ENCODE results near the gene UPK3B. TPM values are rescaled to one million over a fixed set of nuclear protein-coding genes. Genes with fewer than 3 reads are reported as not detected.
A peak's percentile ranks its signal among the peaks of the same experiment; 100 is the strongest.
"Not testable (repeated sequence)": the region's sequence is repeated elsewhere in the genome, so short reads cannot be mapped to it uniquely, and the experiment has no call there.

The UPK3B gene
- polyA plus RNA-seq, 3 donors from 2014 or later: not detected

DNA sequence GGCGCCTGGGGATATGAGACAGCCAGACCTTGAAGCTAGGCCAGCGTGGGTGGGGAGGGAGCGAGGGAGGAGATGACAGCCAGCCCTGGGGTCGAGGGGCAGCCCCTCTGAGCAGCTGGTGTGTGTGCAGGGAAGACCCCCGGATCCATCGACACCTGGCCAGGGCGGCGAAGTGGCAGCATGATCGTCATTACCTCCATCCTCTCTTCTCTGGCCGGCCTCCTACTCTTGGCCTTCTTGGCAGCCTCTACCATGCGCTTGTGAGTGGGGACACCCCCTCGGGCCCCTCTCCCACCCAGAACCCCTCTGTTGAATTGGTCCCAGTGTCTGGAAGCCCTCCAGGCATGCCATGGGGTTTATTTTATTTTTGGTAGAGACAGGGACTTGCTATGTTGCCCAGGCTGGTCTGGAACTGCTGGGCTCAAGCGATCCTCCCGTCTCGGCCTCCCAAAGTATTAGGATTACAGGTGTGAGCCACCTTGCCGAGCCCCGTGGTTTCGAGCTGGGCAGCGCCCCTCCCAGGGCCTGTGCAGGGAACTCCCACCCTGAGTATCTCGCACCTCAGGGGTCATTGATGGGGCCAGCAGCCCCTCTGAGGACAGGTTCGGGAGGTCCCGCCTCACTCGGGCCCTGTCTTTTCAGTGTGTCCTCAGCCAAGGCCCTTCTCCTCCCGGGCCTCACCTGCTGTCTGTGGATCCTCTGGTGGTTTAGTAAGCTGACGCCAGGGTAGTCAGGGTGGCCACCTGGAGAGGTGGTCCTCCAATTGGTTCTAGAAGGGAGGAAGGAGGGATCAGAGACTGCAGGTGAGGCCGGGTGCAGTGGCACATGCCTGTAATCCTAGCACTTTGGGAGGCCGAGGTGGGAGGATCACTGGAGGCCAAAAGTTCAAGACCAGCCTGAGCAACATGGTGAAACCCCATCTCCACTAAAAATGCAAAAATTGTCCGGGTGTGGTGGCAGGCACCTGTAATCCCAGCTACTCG, 3.8 kb downstream of the UPK3B start:
- H3K4me3 Mint-ChIP-seq: no peak overlapping the region
- DNase-seq: no peak
- no peaks in the 10 kb centered on the region for H3K9me3 Mint-ChIP-seq
- no peak overlapping the region for H3K27ac Mint-ChIP-seq
- no peaks in the 10 kb centered on the region for H3K4me1 Mint-ChIP-seq
- H3K36me3 Mint-ChIP-seq: no peaks in the 10 kb centered on the region
- peaks cover 0 to 4% (median 2%) of the 10 kb centered on the region in 3 donors for H3K27me3 Mint-ChIP-seq (ENCODE audit: low read depth in 3 of 3)

DNA sequence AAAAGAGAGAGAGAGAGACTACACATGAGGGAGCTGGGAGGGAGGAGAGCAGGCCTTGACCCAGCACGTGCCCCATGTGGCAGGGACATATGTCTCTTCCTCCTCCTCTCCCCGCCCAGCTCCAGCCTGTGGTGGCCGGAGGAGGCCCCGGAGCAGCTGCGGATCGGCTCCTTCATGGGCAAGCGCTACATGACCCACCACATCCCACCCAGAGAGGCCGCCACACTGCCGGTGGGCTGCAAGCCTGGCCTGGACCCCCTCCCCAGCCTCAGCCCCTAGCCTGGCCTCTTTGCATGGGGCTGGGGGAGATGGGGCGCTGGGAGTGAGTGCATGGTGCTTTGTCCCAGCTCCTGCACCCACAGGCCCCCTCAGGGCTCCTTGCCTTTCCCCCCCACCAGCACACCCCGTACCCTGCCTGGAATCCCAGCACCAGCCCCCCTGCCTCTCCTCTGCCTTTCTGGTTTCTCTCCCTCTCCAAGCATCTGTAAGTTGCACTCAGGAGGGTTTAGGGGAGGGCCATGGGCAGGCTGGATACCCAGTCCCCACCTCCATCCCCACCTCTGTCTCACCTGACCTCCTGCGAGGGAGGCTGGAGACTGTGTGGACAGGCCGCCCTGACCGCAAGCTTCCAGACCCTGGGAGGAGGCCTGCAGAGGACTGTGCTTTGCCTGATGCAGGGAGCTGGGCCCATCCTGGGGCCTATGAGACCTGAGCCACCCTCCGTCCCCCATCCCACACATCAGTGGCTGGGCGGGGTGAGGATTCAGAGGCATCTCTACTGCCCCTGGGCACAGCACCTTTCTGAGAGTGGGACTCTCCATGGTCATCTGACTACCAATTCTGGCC, 4.8 kb downstream of the UPK3B start:
- Mint-ChIP-seq H3K4me1 (no peaks in the 10 kb centered on the region), H3K9me3 (no peaks in the 10 kb centered on the region), H3K4me3 (no peak overlapping the region), H3K27ac (no peak overlapping the region), H3K27me3 (ENCODE audit: low read depth in 3 of 3) (peaks cover 0 to 4% (median 2%) of the 10 kb centered on the region in 3 donors), H3K36me3 (no peaks in the 10 kb centered on the region)
- DNase-seq: no peak

DNA sequence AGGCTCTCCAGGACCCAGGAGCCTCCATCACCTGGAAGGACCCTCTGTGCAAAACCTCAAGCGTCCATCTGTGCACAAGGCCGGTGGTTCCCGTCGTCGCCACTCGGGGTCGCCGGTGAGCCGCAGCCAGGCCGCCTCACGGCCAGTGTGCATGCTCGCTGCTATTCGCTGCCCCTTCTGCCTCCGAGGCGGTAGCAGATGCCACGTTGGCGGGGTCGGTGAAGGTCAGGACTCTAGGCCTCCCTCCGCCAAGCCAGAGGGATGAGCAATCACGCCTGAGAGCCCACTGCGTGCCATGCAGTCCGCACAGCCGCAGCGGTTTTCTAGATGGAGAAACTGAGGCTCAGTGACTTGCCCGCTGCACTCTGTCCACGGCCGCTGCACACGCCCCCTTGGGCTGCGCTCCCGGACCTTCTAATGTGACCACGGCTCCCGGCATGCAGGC, 5.7 kb downstream of the UPK3B start:
- H3K9me3 Mint-ChIP-seq: no peaks in the 10 kb centered on the region
- H3K27ac Mint-ChIP-seq: no peak overlapping the region
- no peaks in the 10 kb centered on the region for H3K36me3 Mint-ChIP-seq
- H3K4me1 Mint-ChIP-seq: no peaks in the 10 kb centered on the region
- no peak overlapping the region for H3K4me3 Mint-ChIP-seq
- peak in 2 of 3 donors; percentile 33 to 41 for DNase-seq
- peaks cover 0 to 4% (median 2%) of the 10 kb centered on the region in 3 donors for H3K27me3 Mint-ChIP-seq (ENCODE audit: low read depth in 3 of 3)

DNA sequence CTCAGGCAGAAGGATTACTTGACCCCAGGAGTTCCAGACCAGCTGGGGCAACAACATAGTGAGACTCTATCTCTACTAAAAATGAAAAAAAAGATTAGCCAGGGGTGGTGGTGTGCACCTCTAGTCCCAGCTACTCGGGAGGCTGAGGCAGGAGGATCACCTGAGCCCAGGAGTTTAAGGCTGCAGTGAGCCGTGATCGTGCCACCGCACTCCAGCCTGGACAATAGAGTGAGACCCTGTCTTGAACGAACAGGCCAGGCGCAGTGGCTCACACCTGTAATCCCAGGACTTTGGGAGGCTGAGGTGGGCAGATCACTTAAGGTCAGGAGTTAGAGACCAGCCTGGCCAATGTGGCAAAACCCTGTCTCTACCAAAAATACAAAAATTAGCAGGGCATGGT, 6.6 kb downstream of the UPK3B start:
- H3K27me3 Mint-ChIP-seq (ENCODE audit: low read depth in 3 of 3); H3K4me3 Mint-ChIP-seq; H3K4me1 Mint-ChIP-seq; H3K36me3 Mint-ChIP-seq; H3K9me3 Mint-ChIP-seq; H3K27ac Mint-ChIP-seq; DNase-seq: not testable (repeated sequence)

DNA sequence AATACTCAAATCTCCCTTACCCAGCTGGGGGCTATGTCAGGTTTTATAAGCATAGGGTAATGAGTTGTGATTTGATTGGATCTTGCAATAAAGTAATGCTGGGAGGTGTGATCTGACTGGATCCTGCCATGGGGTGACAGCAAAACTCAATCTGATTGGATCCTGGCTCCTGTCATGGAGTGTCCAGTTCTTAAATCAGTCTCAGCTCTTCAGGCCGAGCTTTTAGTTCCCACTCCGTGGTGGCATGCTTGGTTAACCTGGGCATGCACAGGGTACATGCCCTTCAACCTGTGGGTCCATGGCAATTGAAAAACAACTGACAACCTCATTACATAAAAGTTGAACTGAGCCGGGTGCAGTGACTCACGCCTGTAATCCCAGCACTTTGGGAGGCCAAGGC, 15.8 kb downstream of the UPK3B start:
- not testable (repeated sequence) for H3K27me3 Mint-ChIP-seq (ENCODE audit: low read depth in 3 of 3); H3K4me1 Mint-ChIP-seq; H3K4me3 Mint-ChIP-seq

DNA sequence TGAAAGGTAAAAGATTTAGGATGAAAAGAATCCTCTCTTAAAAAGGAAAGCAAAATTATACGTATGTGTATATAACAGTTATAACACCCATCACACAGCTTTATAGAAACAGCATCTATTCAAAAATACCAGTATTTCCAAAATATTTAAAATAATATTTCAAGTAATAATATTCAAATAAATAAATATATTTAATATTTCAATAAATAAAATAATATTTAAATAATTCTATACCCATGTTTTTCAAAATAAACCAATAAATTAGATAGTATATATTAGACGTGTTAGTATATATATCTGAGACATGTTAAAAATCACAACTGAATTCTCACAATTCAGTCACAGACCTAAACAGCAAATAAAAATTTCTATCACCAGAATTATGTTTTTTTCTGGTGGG, 21.3 kb downstream of the UPK3B start:
- not testable (repeated sequence) for H3K36me3 Mint-ChIP-seq; H3K4me1 Mint-ChIP-seq; DNase-seq; H3K4me3 Mint-ChIP-seq; H3K27me3 Mint-ChIP-seq (ENCODE audit: low read depth in 3 of 3); H3K27ac Mint-ChIP-seq; H3K9me3 Mint-ChIP-seq

More for the DNA sequence above, 15.8 kb downstream of the UPK3B start:
- H3K36me3 Mint-ChIP-seq, DNase-seq, H3K27ac Mint-ChIP-seq, H3K9me3 Mint-ChIP-seq: not testable (repeated sequence)

DNA sequence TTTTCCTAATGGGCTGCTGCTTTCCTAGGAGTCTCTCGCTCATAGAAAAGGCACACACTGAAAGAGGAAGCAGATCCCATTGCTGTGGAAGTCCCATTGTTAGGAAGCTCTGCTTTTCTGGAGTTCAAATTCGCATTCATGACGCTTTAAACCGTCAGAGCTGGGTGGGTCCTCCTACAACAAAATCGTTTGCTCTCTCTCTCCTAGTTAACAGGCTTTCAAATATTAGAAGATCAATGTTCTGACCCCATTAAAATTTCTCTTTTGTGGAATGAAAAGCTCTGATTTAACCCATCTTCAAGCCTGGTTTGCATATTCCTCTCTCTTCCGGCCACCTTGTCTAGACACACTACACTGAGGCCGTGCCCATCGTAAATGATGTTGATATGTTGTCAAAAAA, 32.8 kb downstream of the UPK3B start, which contains the start of gene SPDYE16:
TSS of gene SPDYE16 (minus strand) at position 101 of the 400 bp plus-strand sequence. CDS start 1,838 bp downstream, outside the sequence.
- DNase-seq; H3K4me1 Mint-ChIP-seq; H3K9me3 Mint-ChIP-seq; H3K4me3 Mint-ChIP-seq; H3K27ac Mint-ChIP-seq; H3K36me3 Mint-ChIP-seq; H3K27me3 Mint-ChIP-seq (ENCODE audit: low read depth in 3 of 3): not testable (repeated sequence)

DNA sequence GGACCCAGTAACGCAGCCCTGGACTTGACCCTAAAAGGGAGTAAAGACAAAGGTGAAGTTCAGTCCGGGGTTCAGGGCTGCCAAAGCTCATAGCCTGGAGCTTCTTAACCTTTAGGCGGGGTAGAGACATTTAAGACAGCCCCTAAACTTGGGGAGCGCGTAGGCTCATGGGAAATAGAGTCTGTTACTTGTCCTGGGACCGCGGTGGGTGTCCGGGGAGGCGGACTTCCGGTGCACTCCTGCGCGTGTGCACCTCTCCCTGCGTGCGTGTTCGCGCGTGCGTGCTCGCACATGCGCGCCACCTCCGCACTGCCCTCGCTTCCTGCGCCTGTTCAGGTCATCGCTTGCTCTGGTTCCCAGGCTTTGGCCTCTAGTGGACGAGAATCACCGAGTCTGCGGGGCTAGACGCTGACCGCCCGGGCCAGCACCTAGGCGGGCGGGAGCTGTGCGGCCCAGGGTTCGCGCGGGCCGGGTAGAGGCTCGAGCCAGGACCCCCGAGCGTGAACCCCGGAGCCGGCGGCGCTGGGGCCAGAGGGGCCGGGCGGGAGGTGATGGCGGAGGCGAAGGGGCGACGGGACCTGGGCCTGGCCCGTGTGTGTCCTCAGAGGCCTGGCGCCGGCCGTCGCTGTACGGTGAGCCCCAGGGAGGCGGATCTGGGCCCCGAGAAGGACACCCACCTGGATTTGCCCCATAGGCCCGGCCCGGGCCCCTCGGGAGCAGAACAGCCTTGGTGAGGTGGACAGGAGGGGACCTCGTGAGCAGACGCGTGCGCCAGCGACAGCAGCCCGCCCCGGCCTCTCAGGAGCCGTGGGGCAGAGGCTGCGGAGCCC, 38.9 kb downstream of the UPK3B start:
- DNase-seq: peak; percentile 82 to 86 (median 83)
- not testable (repeated sequence) for H3K36me3 Mint-ChIP-seq; H3K27me3 Mint-ChIP-seq (ENCODE audit: low read depth in 3 of 3); H3K9me3 Mint-ChIP-seq
- Mint-ChIP-seq H3K4me3 (peak overlapping the region; percentile 85 to 92 (median 91)), H3K4me1 (peaks cover 24 to 33% of the 10 kb centered on the region in 2 donors), H3K27ac (peak overlapping the region; percentile 80 to 91 (median 89))

DNA sequence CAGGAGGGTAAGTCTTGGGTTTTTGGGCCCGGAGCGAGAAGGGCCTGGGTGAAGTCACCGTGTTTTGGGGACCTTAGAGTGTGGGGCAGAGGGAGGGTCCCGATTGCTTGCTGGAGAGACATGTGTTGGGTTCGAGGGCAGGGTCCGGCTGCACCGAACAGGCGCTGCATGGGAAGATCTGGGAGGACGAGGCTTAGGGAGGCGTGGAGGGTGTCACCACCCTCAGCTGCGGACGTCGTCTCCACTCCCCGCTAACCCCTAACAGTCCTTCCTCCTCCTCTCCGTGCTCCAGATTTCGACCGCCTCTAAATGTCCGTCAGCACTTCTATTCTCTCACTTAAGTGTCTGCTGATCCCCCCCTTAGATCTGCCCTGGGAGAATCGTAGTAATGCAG, 39.5 kb downstream of the UPK3B start:
- H3K4me1 Mint-ChIP-seq: peaks cover 25 to 36% of the 10 kb centered on the region in 2 donors
- H3K9me3 Mint-ChIP-seq; H3K36me3 Mint-ChIP-seq; H3K27me3 Mint-ChIP-seq (ENCODE audit: low read depth in 3 of 3): not testable (repeated sequence)
- H3K4me3 Mint-ChIP-seq: peak overlapping the region; percentile 85 to 92 (median 91)
- peak overlapping the region; percentile 60 to 91 (median 80) for H3K27ac Mint-ChIP-seq
- peak in 1 of 3 donors; percentile 1 for DNase-seq

DNA sequence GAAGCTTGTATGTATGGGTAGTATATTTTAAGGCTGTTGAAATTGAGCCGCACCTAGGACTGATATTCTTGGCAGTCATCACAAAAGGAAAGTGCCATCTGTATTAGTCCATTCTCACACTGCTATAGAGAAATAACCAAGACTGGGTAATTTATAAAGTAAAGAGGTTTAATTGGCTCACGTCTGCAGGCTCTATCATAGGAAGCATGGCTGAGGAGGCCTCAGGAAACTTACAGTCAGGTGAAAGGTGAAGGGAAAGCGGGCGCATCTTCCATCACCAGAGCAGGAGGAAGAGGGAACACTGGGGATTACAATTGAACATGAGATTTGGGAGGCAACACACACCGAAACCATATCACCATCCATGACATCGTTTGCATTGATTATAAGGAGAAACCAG, 41.6 kb downstream of the UPK3B start:
- H3K36me3 Mint-ChIP-seq; H3K27me3 Mint-ChIP-seq (ENCODE audit: low read depth in 3 of 3); H3K4me3 Mint-ChIP-seq; H3K9me3 Mint-ChIP-seq; DNase-seq: not testable (repeated sequence)
- peak overlapping the region in 2 of 6 donors; percentile 26 to 36 for H3K27ac Mint-ChIP-seq
- H3K4me1 Mint-ChIP-seq: peaks cover 29 to 48% of the 10 kb centered on the region in 2 donors

DNA sequence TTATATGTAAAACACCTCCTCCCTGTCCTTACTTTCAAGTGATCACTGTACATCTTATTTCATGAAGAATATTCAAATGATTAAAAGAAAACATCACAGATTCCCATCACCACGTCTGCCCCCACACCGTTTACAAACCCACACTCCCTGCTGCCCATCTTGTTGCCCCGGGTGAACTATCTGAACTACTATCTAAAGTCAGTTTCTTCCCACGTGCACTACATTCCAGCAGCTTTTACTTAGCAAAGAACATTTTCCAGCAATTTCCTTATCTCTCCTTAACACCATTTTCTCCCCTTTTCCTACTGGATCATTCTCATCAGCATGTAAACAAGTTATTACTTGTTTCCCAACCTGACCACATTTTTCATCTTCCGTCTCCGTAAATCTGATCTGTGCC, 49.3 kb downstream of the UPK3B start:
- Mint-ChIP-seq H3K27ac (peak overlapping the region in 2 of 6 donors; percentile 22 to 25), H3K4me1 (peaks cover 19 to 40% of the 10 kb centered on the region in 2 donors)
- not testable (repeated sequence) for H3K9me3 Mint-ChIP-seq; H3K4me3 Mint-ChIP-seq; DNase-seq; H3K36me3 Mint-ChIP-seq; H3K27me3 Mint-ChIP-seq (ENCODE audit: low read depth in 3 of 3)

DNA sequence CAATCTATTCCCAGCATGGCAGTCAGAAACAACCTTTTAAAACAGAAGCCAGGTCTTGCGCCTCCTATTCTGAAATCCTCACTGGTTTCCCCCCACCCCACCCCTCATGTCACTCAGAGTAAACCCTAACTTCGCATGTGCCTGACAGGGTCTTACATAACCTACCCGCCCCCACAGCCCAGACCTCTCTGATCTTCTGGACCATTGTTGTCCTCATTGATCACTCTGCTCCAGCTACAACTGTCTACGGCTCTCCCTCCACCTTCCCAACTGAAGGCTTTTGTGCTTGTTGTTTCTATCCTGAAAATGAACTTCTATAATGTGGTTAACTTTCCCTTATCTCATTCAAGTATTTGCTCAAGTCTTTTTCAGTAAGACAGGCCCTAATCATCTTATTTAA, 49.8 kb downstream of the UPK3B start:
- H3K4me3 Mint-ChIP-seq; DNase-seq; H3K9me3 Mint-ChIP-seq; H3K27me3 Mint-ChIP-seq (ENCODE audit: low read depth in 3 of 3); H3K36me3 Mint-ChIP-seq: not testable (repeated sequence)
- H3K27ac Mint-ChIP-seq: peak overlapping the region in 1 of 6 donors; percentile 9
- peaks cover 17 to 36% of the 10 kb centered on the region in 2 donors for H3K4me1 Mint-ChIP-seq

DNA sequence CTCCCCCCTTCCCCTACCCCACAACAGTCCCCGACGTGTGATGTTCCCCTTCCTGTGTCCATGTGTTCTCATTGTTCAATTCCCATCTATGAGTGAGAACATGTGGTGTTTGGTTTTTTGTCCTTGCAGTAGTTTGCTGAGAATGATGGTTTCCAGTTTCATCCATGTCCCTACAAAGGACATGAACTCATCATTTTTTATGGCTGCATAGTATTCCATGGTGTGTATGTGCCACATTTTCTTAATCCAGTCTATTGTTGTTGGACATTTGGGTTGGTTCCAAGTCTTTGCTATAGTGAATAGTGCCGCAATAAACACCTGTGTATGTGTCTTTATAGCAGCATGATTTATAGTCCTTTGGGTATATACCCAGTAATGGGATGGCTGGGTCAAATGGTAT, 51.0 kb downstream of the UPK3B start:
- H3K4me3 Mint-ChIP-seq; H3K9me3 Mint-ChIP-seq; H3K36me3 Mint-ChIP-seq; H3K27ac Mint-ChIP-seq; H3K27me3 Mint-ChIP-seq (ENCODE audit: low read depth in 3 of 3); DNase-seq: not testable (repeated sequence)
- peaks cover 15 to 29% of the 10 kb centered on the region in 2 donors for H3K4me1 Mint-ChIP-seq
